GM12878 (cell line): Measurements from ENCODE around the gene SUB1. TPM values are rescaled to one million over a fixed set of nuclear protein-coding genes. Genes with fewer than 3 reads are reported as not detected.
A peak's percentile ranks its signal among the peaks of the same experiment; 100 is the strongest.

Experiments
- ATF2 ChIP-seq: IDR thresholded peaks from 2 replicates; pipeline ENCODE4 v1.6.1; 2012; ENCODE audit warnings: low read length, inconsistent platforms
- DPF2 ChIP-seq: fragments of 450-650 bp; IDR thresholded peaks from 2 replicates; pipeline ENCODE4 v1.6.1; 2017; ENCODE audit warnings: mild to moderate bottlenecking
- ESRRA ChIP-seq: IDR thresholded peaks from 2 replicates; pipeline ENCODE4 v1.6.1; 2012; ENCODE audit warnings: mild to moderate bottlenecking, low read length, improper control_type of control experiment
- EZH2 ChIP-seq: IDR thresholded peaks from 2 replicates; pipeline ENCODE4 v1.6.1; 2012; ENCODE audit warnings: low read depth, mild to moderate bottlenecking, control low read depth, inconsistent platforms, low read length, borderline replicate concordance; ENCODE audit not compliant: control insufficient read depth
- FOXM1 ChIP-seq: IDR thresholded peaks from 2 replicates; pipeline ENCODE4 v1.6.1; 2012; ENCODE audit warnings: low read depth, mild to moderate bottlenecking, inconsistent platforms, low read length, moderate library complexity
- IRF4 ChIP-seq: IDR thresholded peaks from 2 replicates; pipeline ENCODE4 v1.6.1; 2011; ENCODE audit warnings: low read depth, low read length
- MLLT1 ChIP-seq: fragments of 450-650 bp; IDR thresholded peaks from 2 replicates; pipeline ENCODE4 v1.6.1; 2016; ENCODE audit warnings: mild to moderate bottlenecking
- RAD21 ChIP-seq: IDR thresholded peaks from 2 replicates; pipeline ENCODE4 v1.6.1; 2011; ENCODE audit warnings: mild to moderate bottlenecking, low read depth, low read length, moderate library complexity; ENCODE audit not compliant: insufficient read depth
- REST ChIP-seq: IDR thresholded peaks from 2 replicates; pipeline ENCODE4 v1.6.1; 2012; ENCODE audit warnings: mild to moderate bottlenecking, low read depth, low read length
- TARDBP ChIP-seq: IDR thresholded peaks from 2 replicates; pipeline ENCODE4 v1.6.1; 2016; ENCODE audit warnings: borderline replicate concordance
- YY1 ChIP-seq: IDR thresholded peaks from 2 replicates; pipeline ENCODE4 v1.6.1; 2011; ENCODE audit warnings: low read depth, mild to moderate bottlenecking, low read length
- ZBTB40 ChIP-seq: fragments of 450-650 bp; IDR thresholded peaks from 2 replicates; pipeline ENCODE4 v1.6.1; 2016; ENCODE audit warnings: mild to moderate bottlenecking, moderate library complexity, borderline replicate concordance
- ZNF687 ChIP-seq: fragments of 450-650 bp; IDR thresholded peaks from 2 replicates; pipeline ENCODE4 v1.6.1; 2017; ENCODE audit warnings: mild to moderate bottlenecking, moderate library complexity
- polyA plus RNA-seq, 11 experiments: library from polyadenylated mRNA; depleted of rRNA in 4 of 11; unstranded in 6 of 11; stranded (reverse) in 5 of 11; fragments of >200 nt; fragmentation: Nextera tagmentation in 4 of 11; fragmentation: Illumina TruSeq in 1 of 11; extraction: Ambion mirVana in 4 of 11; extraction: Trizol in 1 of 11; gene quantifications; 1 replicate in 1 of 11; 2 replicates in 10 of 11; pipeline versions ENCODE4 v1.2.1 to v1.2.3, GENCODE V29; 2011 to 2016; ENCODE audit warnings: inconsistent platforms in 2 of 11, missing spikeins in 2 of 11, low read depth in 1 of 11
- total RNA-seq, 4 experiments: library from RNA; depleted of rRNA in 3 of 4; stranded (reverse); fragments of >200 nt in 3 of 4; fragmentation: Illumina TruSeq in 1 of 4; extraction: Trizol in 1 of 4; gene quantifications; 2 replicates each; pipeline versions ENCODE4 v1.2.1 to v1.2.3, GENCODE V29; 2013 to 2021

The SUB1 gene
- total and polyA plus RNA-seq, 10 of the 15 experiments (the other 5 are each of a cell fraction or from before 2014, with no cell fraction given) = 468 to 2,785 (median 1,145) TPM

- TF ChIP-seq ZNF687 (no peak), RAD21 (no peak), YY1 (peak; percentile 6; the same call in 1 of the 2 replicates), DPF2 (peak; percentile 56; the same call in 1 of the 2 replicates), REST (no peak), FOXM1 (no peak), EZH2 (no peak), ESRRA (peak; percentile 89), TARDBP (no peak), ATF2 (0 out of 2 replicates have a peak, but pooled peaks have one; percentile 25), ZBTB40 (no peak), MLLT1 (no peak), IRF4 (0 out of 2 replicates have a peak, but pooled peaks have one; percentile 32)
These were observed 45.1 kb upstream of the SUB1 start (continued) for GRCh38 chr5:32539981-32540845.
